Liver (tissue), 3 donors: ENCODE data around the gene LHFPL5.

Experiments used
- EGR1 ChIP-seq, 2 donors: IDR thresholded peaks; 2 replicates each; pipeline ENCODE4 v1.6.1; 2016 to 2018; ENCODE audit warnings: antibody characterized with exemption in 2 of 2, low read depth in 2 of 2
- REST ChIP-seq: IDR thresholded peaks from 2 replicates; pipeline ENCODE4 v1.6.1; 2016; ENCODE audit warnings: antibody characterized with exemption, mild to moderate bottlenecking
- TF ChIP-seq, protein P1 (sequence below): fragments of 150-350 bp; IDR thresholded peaks from 2 replicates; pipeline ENCODE4 v1.5.1; 2017; ENCODE audit warnings: improper control_type of control experiment, low read depth, low read length; ENCODE audit not compliant: missing input control
- donor health status: healthy.
- donor health status: healthy.

DNA sequence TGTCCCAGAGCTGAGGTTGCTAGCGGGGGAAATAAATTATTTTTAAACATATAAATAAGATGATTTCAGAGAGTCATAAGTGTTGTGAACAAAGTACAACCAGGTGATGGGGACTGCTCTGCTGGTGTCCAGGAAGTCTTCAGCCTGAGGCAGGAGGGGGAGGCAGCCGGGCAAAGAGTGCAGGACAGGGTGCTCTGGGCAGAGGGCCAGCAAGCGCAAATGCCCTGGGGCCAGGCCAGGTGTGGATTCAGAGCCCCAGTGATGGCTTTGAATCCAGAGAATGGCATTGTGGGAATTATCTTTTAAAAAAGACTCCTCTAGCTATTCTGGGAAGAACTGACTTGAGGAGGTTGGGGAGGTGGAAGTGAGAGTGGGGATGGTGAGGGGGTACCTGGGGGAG is 22.7 kb upstream of the LHFPL5 start:
- TF ChIP-seq, protein P1, sequence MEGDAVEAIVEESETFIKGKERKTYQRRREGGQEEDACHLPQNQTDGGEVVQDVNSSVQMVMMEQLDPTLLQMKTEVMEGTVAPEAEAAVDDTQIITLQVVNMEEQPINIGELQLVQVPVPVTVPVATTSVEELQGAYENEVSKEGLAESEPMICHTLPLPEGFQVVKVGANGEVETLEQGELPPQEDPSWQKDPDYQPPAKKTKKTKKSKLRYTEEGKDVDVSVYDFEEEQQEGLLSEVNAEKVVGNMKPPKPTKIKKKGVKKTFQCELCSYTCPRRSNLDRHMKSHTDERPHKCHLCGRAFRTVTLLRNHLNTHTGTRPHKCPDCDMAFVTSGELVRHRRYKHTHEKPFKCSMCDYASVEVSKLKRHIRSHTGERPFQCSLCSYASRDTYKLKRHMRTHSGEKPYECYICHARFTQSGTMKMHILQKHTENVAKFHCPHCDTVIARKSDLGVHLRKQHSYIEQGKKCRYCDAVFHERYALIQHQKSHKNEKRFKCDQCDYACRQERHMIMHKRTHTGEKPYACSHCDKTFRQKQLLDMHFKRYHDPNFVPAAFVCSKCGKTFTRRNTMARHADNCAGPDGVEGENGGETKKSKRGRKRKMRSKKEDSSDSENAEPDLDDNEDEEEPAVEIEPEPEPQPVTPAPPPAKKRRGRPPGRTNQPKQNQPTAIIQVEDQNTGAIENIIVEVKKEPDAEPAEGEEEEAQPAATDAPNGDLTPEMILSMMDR: no peak
- no peak for TF ChIP-seq REST
- no peak for TF ChIP-seq EGR1 (IDR thresholded peaks at IDR 0.05; ENCODE audit: low read depth in 2 of 2)
